ENCODE results near the gene ZFPM1. TPM values are rescaled to one million over a fixed set of nuclear protein-coding genes. Genes with fewer than 3 reads are reported as not detected.

The ZFPM1 gene
- total RNA-seq, 3 donors from 2014 or later, result 0.32 to 2.9 (median 2.3) TPM

DNA sequence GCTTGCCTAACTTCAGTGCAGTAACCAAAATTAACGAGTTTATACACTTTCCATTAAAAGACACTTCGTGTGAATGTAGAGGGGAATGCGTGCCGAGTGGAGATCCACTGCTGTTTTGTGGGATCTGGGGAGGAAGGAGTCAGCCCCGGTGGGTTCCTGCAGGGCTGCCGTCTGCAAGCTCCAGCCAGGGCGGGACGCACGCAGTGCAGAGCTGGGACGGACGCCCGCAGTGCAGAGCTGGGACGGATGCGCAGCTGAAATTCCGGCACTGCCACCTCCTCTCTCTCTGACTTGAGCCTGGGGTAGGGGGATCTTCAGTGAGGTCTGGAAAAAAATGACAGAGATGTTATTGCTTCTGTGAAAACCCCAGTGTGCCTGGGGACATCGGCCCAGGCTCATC, 100.7 kb downstream of the ZFPM1 start:
- H3K4me3 ChIP-seq, result no peak overlapping the region
- no peaks in the 10 kb centered on the region for H3K4me1 ChIP-seq
- H3K9me3 ChIP-seq, result no peaks in the 10 kb centered on the region
- TF ChIP-seq POLR2AphosphoS5 (IDR thresholded peaks at IDR 0.05), result no peak
- TF ChIP-seq, protein P1, sequence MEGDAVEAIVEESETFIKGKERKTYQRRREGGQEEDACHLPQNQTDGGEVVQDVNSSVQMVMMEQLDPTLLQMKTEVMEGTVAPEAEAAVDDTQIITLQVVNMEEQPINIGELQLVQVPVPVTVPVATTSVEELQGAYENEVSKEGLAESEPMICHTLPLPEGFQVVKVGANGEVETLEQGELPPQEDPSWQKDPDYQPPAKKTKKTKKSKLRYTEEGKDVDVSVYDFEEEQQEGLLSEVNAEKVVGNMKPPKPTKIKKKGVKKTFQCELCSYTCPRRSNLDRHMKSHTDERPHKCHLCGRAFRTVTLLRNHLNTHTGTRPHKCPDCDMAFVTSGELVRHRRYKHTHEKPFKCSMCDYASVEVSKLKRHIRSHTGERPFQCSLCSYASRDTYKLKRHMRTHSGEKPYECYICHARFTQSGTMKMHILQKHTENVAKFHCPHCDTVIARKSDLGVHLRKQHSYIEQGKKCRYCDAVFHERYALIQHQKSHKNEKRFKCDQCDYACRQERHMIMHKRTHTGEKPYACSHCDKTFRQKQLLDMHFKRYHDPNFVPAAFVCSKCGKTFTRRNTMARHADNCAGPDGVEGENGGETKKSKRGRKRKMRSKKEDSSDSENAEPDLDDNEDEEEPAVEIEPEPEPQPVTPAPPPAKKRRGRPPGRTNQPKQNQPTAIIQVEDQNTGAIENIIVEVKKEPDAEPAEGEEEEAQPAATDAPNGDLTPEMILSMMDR (IDR thresholded peaks at IDR 0.05), result no peak
- TF ChIP-seq POLR2A (IDR thresholded peaks at IDR 0.05), result no peak
- H3K36me3 ChIP-seq, result no peaks in the 10 kb centered on the region
- intact Hi-C loops (cut with DNase I; ENCODE audit: low total_unique reads), result no loop called here
- H3K27me3 ChIP-seq, result peaks cover 0 to 30% of the 10 kb centered on the region in 2 donors
- no peak for DNase-seq (ENCODE audit: low spot score in 2 of 2)
- H3K27ac ChIP-seq, result no peak overlapping the region

DNA sequence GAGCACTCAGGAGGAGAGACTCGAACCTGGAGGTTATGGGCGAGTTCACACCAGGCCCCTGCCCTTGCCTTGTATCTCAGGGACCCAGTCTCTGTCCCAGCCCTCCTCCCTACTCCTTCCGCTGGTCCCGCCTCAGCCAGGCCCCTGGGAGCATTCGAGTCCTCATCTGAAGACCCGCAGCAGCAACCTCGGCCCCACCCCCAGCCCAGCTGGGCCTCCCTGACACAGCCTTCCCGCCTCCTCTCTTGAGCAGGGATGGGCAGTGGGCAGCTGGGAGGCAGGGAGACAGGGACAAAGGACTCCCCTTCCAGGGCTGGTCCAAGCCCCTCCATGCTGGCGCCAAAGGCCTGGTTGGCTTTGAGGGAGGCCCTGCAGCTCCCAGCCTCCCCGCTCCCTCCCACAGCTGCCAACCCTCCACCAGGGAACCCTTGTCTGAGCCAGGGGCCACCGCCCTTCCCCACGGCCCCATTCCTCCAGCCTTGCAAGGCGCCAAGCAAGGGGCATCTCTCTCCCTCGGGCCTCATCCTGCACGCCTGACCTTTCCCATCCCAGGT, 101.7 kb downstream of the ZFPM1 start:
- TF ChIP-seq POLR2A (IDR thresholded peaks at IDR 0.05), result no peak
- TF ChIP-seq, protein P1 (IDR thresholded peaks at IDR 0.05), result no peak
- TF ChIP-seq POLR2AphosphoS5 (IDR thresholded peaks at IDR 0.05), result no peak

DNA sequence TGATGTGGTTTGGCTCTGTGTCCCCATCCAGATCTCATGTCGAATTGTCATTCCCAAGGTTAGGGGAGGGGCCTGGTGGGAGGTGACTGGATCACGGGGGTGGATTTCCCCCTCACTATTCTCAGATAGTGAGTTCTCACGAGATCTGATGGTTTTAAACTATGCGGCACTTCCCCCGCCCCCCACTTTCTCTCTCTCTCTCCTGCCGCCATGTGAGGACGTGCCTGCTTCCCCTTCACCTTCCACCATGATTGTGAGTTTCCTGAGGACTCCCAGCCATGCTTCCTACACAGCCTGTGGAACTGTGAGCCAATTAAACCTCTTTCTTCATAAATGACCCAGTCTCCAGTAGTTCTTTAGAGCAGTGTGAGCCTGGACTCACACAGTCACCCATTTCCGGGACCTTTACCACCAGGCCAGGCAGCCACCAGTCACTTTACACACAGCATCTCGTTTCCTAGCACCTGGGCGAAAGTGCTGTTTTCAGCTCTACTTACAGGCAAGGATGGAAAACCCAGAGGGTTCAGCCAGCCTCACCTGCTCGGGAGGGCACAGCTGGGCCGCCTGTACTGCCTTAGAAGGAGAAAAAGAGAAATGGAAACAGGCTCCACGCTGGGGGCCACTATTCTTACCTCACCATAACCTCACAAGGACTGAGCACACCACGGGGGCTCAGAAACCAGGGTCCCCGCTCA, 103.4 kb downstream of the ZFPM1 start:
- Histone ChIP-seq H3K4me3 (no peak overlapping the region), H3K4me1 (no peaks in the 10 kb centered on the region), H3K27ac (no peak overlapping the region), H3K36me3 (no peaks in the 10 kb centered on the region), H3K9me3 (no peaks in the 10 kb centered on the region), H3K27me3 (peaks cover 0 to 41% of the 10 kb centered on the region in 2 donors)
- TF ChIP-seq, protein P1 (IDR thresholded peaks at IDR 0.05), result no peak
- TF ChIP-seq POLR2AphosphoS5 (IDR thresholded peaks at IDR 0.05) (no peak), POLR2A (IDR thresholded peaks at IDR 0.05) (no peak)
- DNase-seq (ENCODE audit: low spot score in 2 of 2), result no peak
- intact Hi-C loops (cut with DNase I; ENCODE audit: low total_unique reads), result loop anchor here (1.0 kb wide), 1 partner anchor 31 kb away; no protein-coding TSS in a partner anchor

More for the DNA sequence above, 101.7 kb downstream of the ZFPM1 start:
- no peaks in the 10 kb centered on the region for H3K9me3 ChIP-seq
- H3K27ac ChIP-seq, result no peak overlapping the region
- no peak for DNase-seq (ENCODE audit: low spot score in 2 of 2)
- peaks cover 0 to 34% of the 10 kb centered on the region in 2 donors for H3K27me3 ChIP-seq
- intact Hi-C loops (cut with DNase I; ENCODE audit: low total_unique reads), result no loop called here
- no peak overlapping the region for H3K4me3 ChIP-seq
- H3K4me1 ChIP-seq, result no peaks in the 10 kb centered on the region
- no peaks in the 10 kb centered on the region for H3K36me3 ChIP-seq

DNA sequence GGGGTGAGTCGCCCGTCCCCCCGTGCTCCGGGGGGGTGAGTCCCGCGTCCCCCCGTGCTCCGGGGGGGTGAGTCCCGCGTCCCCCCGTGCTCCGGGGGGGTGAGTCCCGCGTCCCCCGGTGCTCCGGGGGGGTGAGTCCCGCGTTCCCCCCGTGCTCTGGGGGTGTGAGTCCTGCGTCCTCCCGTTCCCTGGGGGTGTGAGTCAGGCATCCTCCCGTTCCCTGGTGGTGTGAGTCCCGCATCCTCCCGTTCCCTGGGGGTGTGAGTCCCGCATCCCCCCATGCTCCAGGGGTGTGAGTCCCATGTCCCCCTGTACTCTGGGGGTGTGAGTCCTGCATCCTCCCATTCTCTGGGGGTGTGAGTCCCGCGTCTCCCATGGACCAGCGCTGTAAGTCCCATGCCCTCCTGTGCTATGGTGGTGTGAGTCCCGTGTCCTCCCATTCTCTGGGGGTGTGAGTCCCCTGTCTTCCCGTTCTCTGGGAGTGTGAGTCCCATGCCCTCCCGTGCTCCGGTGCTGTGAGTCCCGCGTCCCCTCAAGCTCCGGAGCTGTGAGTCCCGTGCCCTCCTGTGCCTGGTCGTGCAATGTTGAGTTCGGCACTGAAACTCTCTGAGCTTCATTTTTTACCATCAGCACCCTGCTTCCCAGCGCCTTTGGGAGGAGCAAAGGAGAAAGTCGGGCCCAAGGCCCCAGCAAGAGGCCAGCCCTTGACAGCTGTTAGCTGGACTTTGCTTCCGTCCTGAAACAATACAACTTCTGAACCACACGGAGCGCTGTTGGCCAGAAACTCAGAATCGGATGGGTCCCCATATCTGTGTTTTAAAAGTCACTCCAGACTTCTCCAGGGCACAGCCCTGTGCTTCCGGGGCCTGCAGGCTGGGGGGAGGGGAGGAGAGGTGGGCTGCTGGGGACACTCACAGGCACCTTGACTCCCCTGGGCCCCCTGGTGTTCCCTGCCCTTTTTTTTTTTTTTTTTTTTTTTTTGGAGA, 105.7 kb downstream of the ZFPM1 start:
- H3K4me1 ChIP-seq, result no peaks in the 10 kb centered on the region
- DNase-seq (ENCODE audit: low spot score in 2 of 2), result peak in 1 of 2 donors; percentile 69
- peaks cover 0 to 41% of the 10 kb centered on the region in 2 donors for H3K27me3 ChIP-seq
- TF ChIP-seq POLR2A (IDR thresholded peaks at IDR 0.05), result no peak
- TF ChIP-seq, protein P1 (IDR thresholded peaks at IDR 0.05), result peak in 2 of 3 donors; percentile 25 to 29
- no peak for TF ChIP-seq POLR2AphosphoS5 (IDR thresholded peaks at IDR 0.05)
- H3K27ac ChIP-seq, result no peak overlapping the region
- H3K4me3 ChIP-seq, result no peak overlapping the region
- no peaks in the 10 kb centered on the region for H3K36me3 ChIP-seq
- intact Hi-C loops (cut with DNase I; ENCODE audit: low total_unique reads), result no loop called here
- H3K9me3 ChIP-seq, result no peaks in the 10 kb centered on the region
